ENCODE measurements around the gene BSPRY. TPM values are rescaled to one million over a fixed set of nuclear protein-coding genes. Genes with fewer than 3 reads are reported as not detected.

BSPRY gene
- total and polyA plus RNA-seq, 2 experiments from 2014 or later = 4.8 to 6.6 TPM

DNA sequence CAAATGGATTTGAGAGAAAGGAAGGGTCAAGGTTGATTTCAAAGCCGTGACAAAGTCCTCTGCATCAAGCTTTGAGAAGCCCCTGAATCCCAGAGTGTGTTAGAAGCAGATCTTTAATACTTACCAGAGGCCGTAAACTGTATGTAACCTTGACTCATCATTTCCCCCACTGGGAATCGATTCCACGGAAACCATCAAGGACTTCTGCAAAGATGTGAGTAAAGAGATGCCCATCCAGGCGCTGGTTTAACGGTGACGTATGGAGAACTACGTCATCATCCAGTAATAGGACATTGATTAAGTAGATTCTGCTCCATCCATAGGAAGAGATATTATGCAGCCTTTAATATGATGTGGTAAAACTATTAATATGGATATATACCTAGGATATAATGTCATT lies 47.8 kb upstream of the BSPRY start:
- ATAC-seq (no peak), DNase-seq (ENCODE audit: low spot score) (no peak)
- no peak overlapping the region for H3K4me3 Mint-ChIP-seq
- Histone ChIP-seq H3F3A (replicated peaks; ENCODE audit: low read depth) (no peaks in the 10 kb centered on the region), H3K79me2 (replicated peaks; ENCODE audit: insufficient read depth) (no peaks in the 10 kb centered on the region), H3K36me3 (ENCODE audit: insufficient read depth) (no peaks in the 10 kb centered on the region), H3K4me2 (no peak overlapping the region), H3K27me3 (ENCODE audit: insufficient read depth) (no peaks in the 10 kb centered on the region), H3K4me1 (ENCODE audit: insufficient read depth) (no peaks in the 10 kb centered on the region), H3K27ac (ENCODE audit: low read depth) (no peak overlapping the region), H4K20me1 (replicated peaks; ENCODE audit: insufficient read depth) (no peaks in the 10 kb centered on the region), H2AFZ (no peak overlapping the region), H3K9me2 (ENCODE audit: insufficient read depth) (no peaks in the 10 kb centered on the region), H3K4me3 (no peak overlapping the region)
- no peaks in the 10 kb centered on the region for H3K9me3 Mint-ChIP-seq
- H3K27ac Mint-ChIP-seq = no peak overlapping the region
- TF ChIP-seq ZNF331 (CRISPR knock-in tag; IDR thresholded peaks at IDR 0.05; ENCODE audit: low read depth) (no peak), EZH2phosphoT487 (IDR thresholded peaks at IDR 0.05; ENCODE audit: unreplicated experiment) (no peak), NANOG (IDR thresholded peaks at IDR 0.05; ENCODE audit: borderline replicate concordance) (no peak), ZNF114 (CRISPR knock-in tag; IDR thresholded peaks at IDR 0.05) (no peak), POLR2AphosphoS5 (IDR thresholded peaks at IDR 0.05; ENCODE audit: low read depth) (no peak), EZH2 (IDR thresholded peaks at IDR 0.05; ENCODE audit: low read depth, unreplicated experiment) (no peak), JUNB (IDR thresholded peaks at IDR 0.05; ENCODE audit: unreplicated experiment) (no peak), STAT1 (IDR thresholded peaks at IDR 0.05; ENCODE audit: unreplicated experiment) (no peak), CREB1 (CRISPR knock-in tag; IDR thresholded peaks at IDR 0.05; ENCODE audit: low read depth) (no peak)
- TF ChIP-seq, protein P1, sequence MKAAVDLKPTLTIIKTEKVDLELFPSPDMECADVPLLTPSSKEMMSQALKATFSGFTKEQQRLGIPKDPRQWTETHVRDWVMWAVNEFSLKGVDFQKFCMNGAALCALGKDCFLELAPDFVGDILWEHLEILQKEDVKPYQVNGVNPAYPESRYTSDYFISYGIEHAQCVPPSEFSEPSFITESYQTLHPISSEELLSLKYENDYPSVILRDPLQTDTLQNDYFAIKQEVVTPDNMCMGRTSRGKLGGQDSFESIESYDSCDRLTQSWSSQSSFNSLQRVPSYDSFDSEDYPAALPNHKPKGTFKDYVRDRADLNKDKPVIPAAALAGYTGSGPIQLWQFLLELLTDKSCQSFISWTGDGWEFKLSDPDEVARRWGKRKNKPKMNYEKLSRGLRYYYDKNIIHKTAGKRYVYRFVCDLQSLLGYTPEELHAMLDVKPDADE (IDR thresholded peaks at IDR 0.05) = no peak
- TF ChIP-seq, protein P2, sequence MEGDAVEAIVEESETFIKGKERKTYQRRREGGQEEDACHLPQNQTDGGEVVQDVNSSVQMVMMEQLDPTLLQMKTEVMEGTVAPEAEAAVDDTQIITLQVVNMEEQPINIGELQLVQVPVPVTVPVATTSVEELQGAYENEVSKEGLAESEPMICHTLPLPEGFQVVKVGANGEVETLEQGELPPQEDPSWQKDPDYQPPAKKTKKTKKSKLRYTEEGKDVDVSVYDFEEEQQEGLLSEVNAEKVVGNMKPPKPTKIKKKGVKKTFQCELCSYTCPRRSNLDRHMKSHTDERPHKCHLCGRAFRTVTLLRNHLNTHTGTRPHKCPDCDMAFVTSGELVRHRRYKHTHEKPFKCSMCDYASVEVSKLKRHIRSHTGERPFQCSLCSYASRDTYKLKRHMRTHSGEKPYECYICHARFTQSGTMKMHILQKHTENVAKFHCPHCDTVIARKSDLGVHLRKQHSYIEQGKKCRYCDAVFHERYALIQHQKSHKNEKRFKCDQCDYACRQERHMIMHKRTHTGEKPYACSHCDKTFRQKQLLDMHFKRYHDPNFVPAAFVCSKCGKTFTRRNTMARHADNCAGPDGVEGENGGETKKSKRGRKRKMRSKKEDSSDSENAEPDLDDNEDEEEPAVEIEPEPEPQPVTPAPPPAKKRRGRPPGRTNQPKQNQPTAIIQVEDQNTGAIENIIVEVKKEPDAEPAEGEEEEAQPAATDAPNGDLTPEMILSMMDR (conservative IDR thresholded peaks at IDR 0.05; ENCODE audit: low read depth in 2 of 2) = no peak
- TF ChIP-seq, protein P3, sequence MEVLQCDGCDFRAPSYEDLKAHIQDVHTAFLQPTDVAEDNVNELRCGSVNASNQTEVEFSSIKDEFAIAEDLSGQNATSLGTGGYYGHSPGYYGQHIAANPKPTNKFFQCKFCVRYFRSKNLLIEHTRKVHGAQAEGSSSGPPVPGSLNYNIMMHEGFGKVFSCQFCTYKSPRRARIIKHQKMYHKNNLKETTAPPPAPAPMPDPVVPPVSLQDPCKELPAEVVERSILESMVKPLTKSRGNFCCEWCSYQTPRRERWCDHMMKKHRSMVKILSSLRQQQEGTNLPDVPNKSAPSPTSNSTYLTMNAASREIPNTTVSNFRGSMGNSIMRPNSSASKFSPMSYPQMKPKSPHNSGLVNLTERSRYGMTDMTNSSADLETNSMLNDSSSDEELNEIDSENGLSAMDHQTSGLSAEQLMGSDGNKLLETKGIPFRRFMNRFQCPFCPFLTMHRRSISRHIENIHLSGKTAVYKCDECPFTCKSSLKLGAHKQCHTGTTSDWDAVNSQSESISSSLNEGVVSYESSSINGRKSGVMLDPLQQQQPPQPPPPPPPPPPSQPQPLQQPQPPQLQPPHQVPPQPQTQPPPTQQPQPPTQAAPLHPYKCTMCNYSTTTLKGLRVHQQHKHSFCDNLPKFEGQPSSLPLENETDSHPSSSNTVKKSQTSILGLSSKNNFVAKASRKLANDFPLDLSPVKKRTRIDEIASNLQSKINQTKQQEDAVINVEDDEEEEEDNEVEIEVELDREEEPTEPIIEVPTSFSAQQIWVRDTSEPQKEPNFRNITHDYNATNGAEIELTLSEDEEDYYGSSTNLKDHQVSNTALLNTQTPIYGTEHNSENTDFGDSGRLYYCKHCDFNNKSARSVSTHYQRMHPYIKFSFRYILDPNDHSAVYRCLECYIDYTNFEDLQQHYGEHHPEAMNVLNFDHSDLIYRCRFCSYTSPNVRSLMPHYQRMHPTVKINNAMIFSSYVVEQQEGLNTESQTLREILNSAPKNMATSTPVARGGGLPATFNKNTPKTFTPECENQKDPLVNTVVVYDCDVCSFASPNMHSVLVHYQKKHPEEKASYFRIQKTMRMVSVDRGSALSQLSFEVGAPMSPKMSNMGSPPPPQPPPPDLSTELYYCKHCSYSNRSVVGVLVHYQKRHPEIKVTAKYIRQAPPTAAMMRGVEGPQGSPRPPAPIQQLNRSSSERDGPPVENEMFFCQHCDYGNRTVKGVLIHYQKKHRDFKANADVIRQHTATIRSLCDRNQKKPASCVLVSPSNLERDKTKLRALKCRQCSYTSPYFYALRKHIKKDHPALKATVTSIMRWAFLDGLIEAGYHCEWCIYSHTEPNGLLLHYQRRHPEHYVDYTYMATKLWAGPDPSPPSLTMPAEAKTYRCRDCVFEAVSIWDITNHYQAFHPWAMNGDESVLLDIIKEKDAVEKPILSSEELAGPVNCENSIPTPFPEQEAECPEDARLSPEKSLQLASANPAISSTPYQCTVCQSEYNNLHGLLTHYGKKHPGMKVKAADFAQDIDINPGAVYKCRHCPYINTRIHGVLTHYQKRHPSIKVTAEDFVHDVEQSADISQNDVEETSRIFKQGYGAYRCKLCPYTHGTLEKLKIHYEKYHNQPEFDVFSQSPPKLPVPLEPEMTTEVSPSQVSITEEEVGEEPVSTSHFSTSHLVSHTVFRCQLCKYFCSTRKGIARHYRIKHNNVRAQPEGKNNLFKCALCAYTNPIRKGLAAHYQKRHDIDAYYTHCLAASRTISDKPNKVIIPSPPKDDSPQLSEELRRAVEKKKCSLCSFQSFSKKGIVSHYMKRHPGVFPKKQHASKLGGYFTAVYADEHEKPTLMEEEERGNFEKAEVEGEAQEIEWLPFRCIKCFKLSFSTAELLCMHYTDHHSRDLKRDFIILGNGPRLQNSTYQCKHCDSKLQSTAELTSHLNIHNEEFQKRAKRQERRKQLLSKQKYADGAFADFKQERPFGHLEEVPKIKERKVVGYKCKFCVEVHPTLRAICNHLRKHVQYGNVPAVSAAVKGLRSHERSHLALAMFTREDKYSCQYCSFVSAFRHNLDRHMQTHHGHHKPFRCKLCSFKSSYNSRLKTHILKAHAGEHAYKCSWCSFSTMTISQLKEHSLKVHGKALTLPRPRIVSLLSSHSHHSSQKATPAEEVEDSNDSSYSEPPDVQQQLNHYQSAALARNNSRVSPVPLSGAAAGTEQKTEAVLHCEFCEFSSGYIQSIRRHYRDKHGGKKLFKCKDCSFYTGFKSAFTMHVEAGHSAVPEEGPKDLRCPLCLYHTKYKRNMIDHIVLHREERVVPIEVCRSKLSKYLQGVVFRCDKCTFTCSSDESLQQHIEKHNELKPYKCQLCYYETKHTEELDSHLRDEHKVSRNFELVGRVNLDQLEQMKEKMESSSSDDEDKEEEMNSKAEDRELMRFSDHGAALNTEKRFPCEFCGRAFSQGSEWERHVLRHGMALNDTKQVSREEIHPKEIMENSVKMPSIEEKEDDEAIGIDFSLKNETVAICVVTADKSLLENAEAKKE (CRISPR knock-in tag; IDR thresholded peaks at IDR 0.05) = no peak
- TF ChIP-seq, protein P4, sequence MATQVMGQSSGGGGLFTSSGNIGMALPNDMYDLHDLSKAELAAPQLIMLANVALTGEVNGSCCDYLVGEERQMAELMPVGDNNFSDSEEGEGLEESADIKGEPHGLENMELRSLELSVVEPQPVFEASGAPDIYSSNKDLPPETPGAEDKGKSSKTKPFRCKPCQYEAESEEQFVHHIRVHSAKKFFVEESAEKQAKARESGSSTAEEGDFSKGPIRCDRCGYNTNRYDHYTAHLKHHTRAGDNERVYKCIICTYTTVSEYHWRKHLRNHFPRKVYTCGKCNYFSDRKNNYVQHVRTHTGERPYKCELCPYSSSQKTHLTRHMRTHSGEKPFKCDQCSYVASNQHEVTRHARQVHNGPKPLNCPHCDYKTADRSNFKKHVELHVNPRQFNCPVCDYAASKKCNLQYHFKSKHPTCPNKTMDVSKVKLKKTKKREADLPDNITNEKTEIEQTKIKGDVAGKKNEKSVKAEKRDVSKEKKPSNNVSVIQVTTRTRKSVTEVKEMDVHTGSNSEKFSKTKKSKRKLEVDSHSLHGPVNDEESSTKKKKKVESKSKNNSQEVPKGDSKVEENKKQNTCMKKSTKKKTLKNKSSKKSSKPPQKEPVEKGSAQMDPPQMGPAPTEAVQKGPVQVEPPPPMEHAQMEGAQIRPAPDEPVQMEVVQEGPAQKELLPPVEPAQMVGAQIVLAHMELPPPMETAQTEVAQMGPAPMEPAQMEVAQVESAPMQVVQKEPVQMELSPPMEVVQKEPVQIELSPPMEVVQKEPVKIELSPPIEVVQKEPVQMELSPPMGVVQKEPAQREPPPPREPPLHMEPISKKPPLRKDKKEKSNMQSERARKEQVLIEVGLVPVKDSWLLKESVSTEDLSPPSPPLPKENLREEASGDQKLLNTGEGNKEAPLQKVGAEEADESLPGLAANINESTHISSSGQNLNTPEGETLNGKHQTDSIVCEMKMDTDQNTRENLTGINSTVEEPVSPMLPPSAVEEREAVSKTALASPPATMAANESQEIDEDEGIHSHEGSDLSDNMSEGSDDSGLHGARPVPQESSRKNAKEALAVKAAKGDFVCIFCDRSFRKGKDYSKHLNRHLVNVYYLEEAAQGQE (IDR thresholded peaks at IDR 0.05; ENCODE audit: unreplicated experiment) = no peak
- H3K4me1 Mint-ChIP-seq = peaks cover 7% of the 10 kb centered on the region; the same call in 2 of the 3 replicates
- peaks cover 7% of the 10 kb centered on the region for H3K27me3 Mint-ChIP-seq (ENCODE audit: insufficient read depth, low read depth, poor library complexity)
- no peaks in the 10 kb centered on the region; the same call in 2 of the 3 replicates for H3K36me3 Mint-ChIP-seq (ENCODE audit: low read depth)
